HG02840 (cell line): ENCODE data around the gene AFAP1.
A peak's percentile ranks its signal among the peaks of the same experiment; 100 is the strongest.

ENCODE experiments used
- ATAC-seq: cut with Tn5 transposase; IDR thresholded peaks from one replicate; pipeline ENCODE4 v1.9.1; 2021; ENCODE audit warnings: mild to moderate bottlenecking, moderate library complexity, moderate number of reproducible peaks; ENCODE audit not compliant: unreplicated experiment, low FRiP score

Gene AFAP1

GRCh38 chr4:7808752-7809151 is 130.9 kb downstream of the AFAP1 start:
- ATAC-seq: no peak

GRCh38 chr4:7808181-7808580 is 131.5 kb downstream of the AFAP1 start:
- no peak for ATAC-seq

GRCh38 chr4:7807351-7807921 is 132.2 kb downstream of the AFAP1 start:
- ATAC-seq: no peak

- no peak for ATAC-seq
Observed at GRCh38 chr4:7806338-7807090, 133.1 kb downstream of the AFAP1 start.

- no peak for ATAC-seq
Observed at GRCh38 chr4:7805533-7806337, 133.9 kb downstream of the AFAP1 start.

GRCh38 chr4:7804756-7805385 is 134.8 kb downstream of the AFAP1 start:
- no peak for ATAC-seq

GRCh38 chr4:7803992-7804755 is 135.5 kb downstream of the AFAP1 start:
- ATAC-seq: no peak

GRCh38 chr4:7803371-7803770 is 136.3 kb downstream of the AFAP1 start:
- no peak for ATAC-seq

GRCh38 chr4:7802093-7802726 is 137.5 kb downstream of the AFAP1 start:
- ATAC-seq: peak; percentile 78

- no peak for ATAC-seq
Observed at GRCh38 chr4:7801641-7802040, 138.0 kb downstream of the AFAP1 start.

GRCh38 chr4:7801001-7801400 is 138.7 kb downstream of the AFAP1 start:
- ATAC-seq: no peak

GRCh38 chr4:7800410-7800809 is 139.3 kb downstream of the AFAP1 start:
- no peak for ATAC-seq

GRCh38 chr4:7799736-7800135 is 139.9 kb downstream of the AFAP1 start:
- no peak for ATAC-seq

GRCh38 chr4:7799306-7799705 is 140.4 kb downstream of the AFAP1 start:
- no peak for ATAC-seq

GRCh38 chr4:7798178-7798995 is 141.3 kb downstream of the AFAP1 start:
- ATAC-seq: no peak

GRCh38 chr4:7797330-7797729 is 142.3 kb downstream of the AFAP1 start:
- ATAC-seq: no peak

- no peak for ATAC-seq
Observed at GRCh38 chr4:7795983-7796382, 143.7 kb downstream of the AFAP1 start.

- ATAC-seq: no peak
Observed at GRCh38 chr4:7793186-7793585, 146.5 kb downstream of the AFAP1 start.

- no peak for ATAC-seq
Observed at GRCh38 chr4:7792616-7793015, 147.0 kb downstream of the AFAP1 start.
